ENCODE results near the gene NCS1.

DNA sequence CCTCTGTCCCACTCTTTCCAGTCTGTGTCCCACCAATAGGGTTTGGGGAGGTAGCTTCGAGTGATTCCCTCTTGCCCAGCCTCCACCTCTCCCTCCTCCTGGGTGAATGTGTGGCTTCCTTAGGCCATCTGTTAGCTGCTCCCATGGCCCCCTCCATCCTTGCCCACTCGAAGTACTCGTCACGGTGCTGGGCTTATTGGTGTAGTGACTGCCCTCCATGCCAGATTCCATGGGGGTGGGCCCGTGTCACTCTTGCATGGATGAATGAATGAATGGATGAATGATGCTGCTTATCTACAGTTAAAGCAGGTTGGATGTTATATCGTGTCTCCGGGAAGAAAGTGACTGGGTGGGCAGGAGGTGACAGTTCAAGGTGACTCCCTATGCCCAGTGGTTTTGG lies 112.5 kb downstream of the NCS1 start:
- TF ChIP-seq, protein P1, sequence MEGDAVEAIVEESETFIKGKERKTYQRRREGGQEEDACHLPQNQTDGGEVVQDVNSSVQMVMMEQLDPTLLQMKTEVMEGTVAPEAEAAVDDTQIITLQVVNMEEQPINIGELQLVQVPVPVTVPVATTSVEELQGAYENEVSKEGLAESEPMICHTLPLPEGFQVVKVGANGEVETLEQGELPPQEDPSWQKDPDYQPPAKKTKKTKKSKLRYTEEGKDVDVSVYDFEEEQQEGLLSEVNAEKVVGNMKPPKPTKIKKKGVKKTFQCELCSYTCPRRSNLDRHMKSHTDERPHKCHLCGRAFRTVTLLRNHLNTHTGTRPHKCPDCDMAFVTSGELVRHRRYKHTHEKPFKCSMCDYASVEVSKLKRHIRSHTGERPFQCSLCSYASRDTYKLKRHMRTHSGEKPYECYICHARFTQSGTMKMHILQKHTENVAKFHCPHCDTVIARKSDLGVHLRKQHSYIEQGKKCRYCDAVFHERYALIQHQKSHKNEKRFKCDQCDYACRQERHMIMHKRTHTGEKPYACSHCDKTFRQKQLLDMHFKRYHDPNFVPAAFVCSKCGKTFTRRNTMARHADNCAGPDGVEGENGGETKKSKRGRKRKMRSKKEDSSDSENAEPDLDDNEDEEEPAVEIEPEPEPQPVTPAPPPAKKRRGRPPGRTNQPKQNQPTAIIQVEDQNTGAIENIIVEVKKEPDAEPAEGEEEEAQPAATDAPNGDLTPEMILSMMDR (conservative IDR thresholded peaks at IDR 0.05; ENCODE audit: low read depth, low read length), result no peak
- TF ChIP-seq EZH2 (IDR thresholded peaks at IDR 0.05; ENCODE audit: borderline replicate concordance, low read depth, low read length, poor library complexity, severe bottlenecking), result no peak
